Measurements from ENCODE around the gene WDFY3. TPM values are rescaled to one million over a fixed set of nuclear protein-coding genes. Genes with fewer than 3 reads are reported as not detected.

WDFY3 gene
- total RNA-seq, 1 experiment from 2014 or later: 39.9 TPM

GRCh38 chr4:84803116-84803515 is 163.4 kb downstream of the WDFY3 start:
- Histone ChIP-seq H3K79me2 (ENCODE audit: insufficient read depth, low read length) (no peaks in the 10 kb centered on the region), H3K4me3 (replicated peaks in 1 of 2; ENCODE audit: low read depth in 1 of 2, low read length in 2 of 2) (no peak overlapping the region), H3K36me3 (ENCODE audit: control insufficient read depth in 1 of 2, insufficient read depth in 2 of 2, low read length in 2 of 2) (peaks cover 0 to 6% of the 10 kb centered on the region in 2 experiments; a peak in 1 of 4 replicates), H3K4me1 (ENCODE audit: control insufficient read depth in 1 of 2, insufficient read depth in 2 of 2, low read length in 2 of 2) (no peaks in the 10 kb centered on the region), H3K9ac (ENCODE audit: low read length) (no peak overlapping the region), H3K9me2 (ENCODE audit: insufficient read depth) (no peaks in the 10 kb centered on the region), H2AFZ (ENCODE audit: low read depth, low read length, poor library complexity, severe bottlenecking) (no peak overlapping the region), H3K9me3 (ENCODE audit: control insufficient read depth in 1 of 2, insufficient read depth in 1 of 2, low read depth in 1 of 2, low read length in 2 of 2) (no peaks in the 10 kb centered on the region), H3K4me2 (ENCODE audit: low read length) (no peak overlapping the region), H4K20me1 (ENCODE audit: insufficient read depth) (no peaks in the 10 kb centered on the region), H3K27me3 (ENCODE audit: insufficient read depth, low read length) (no peaks in the 10 kb centered on the region), H3K27ac (ENCODE audit: low read depth, low read length) (no peak overlapping the region)
- ChIA-PET RAD21 (ENCODE audit: low non-redundant PET in 1 of 2, low total read pairs in 2 of 2, uncharacterized antibody in 2 of 2, unreplicated experiment in 2 of 2) (no interaction called here), CTCF (no interaction called here), POLR2A (no interaction called here)
- BruUV-seq (replicated peaks): no TSS peak
- intact Hi-C loops (cut with micrococcal nuclease): no loop called here
- no peak for TF ChIP-seq ELF1 (IDR thresholded peaks at IDR 0.05; ENCODE audit: borderline replicate concordance, low read depth)
- no peak for TF ChIP-seq EZH2 (IDR thresholded peaks at IDR 0.05)
- no peak for TF ChIP-seq POLR2A (IDR thresholded peaks at IDR 0.05; ENCODE audit: borderline replicate concordance, extremely low read depth, insufficient read depth, insufficient read length)
- TF ChIP-seq ATF3 (IDR thresholded peaks at IDR 0.05): no peak
- ATAC-seq (no peak), DNase-seq (ENCODE audit: low read depth, low spot score) (no peak)

- no TSS peak for BruUV-seq (replicated peaks)
- ChIA-PET POLR2A (no interaction called here), RAD21 (ENCODE audit: low non-redundant PET in 1 of 2, low total read pairs in 2 of 2, uncharacterized antibody in 2 of 2, unreplicated experiment in 2 of 2) (no interaction called here), CTCF (no interaction called here)
- intact Hi-C loops (cut with micrococcal nuclease): no loop called here
- peaks cover 0 to 6% of the 10 kb centered on the region in 2 experiments; a peak in 1 of 4 replicates for H3K36me3 ChIP-seq (ENCODE audit: control insufficient read depth in 1 of 2, insufficient read depth in 2 of 2, low read length in 2 of 2)
- H3K27me3 ChIP-seq (ENCODE audit: insufficient read depth, low read length): no peaks in the 10 kb centered on the region
- H3K4me2 ChIP-seq (ENCODE audit: low read length): no peak overlapping the region
- no peak for ATAC-seq
- DNase-seq (ENCODE audit: low read depth, low spot score): no peak
- H3K9me2 ChIP-seq (ENCODE audit: insufficient read depth): no peaks in the 10 kb centered on the region
- H3K27ac ChIP-seq (ENCODE audit: low read depth, low read length): no peak overlapping the region
- no peak overlapping the region for H3K9ac ChIP-seq (ENCODE audit: low read length)
- H2AFZ ChIP-seq (ENCODE audit: low read depth, low read length, poor library complexity, severe bottlenecking): no peak overlapping the region
- no peaks in the 10 kb centered on the region for H3K9me3 ChIP-seq (ENCODE audit: control insufficient read depth in 1 of 2, insufficient read depth in 1 of 2, low read depth in 1 of 2, low read length in 2 of 2)
- H3K79me2 ChIP-seq (ENCODE audit: insufficient read depth, low read length): no peaks in the 10 kb centered on the region
- H3K4me1 ChIP-seq (ENCODE audit: control insufficient read depth in 1 of 2, insufficient read depth in 2 of 2, low read length in 2 of 2): no peaks in the 10 kb centered on the region
- H3K4me3 ChIP-seq (replicated peaks in 1 of 2; ENCODE audit: low read depth in 1 of 2, low read length in 2 of 2): no peak overlapping the region
- H4K20me1 ChIP-seq (ENCODE audit: insufficient read depth): no peaks in the 10 kb centered on the region
- no peak for TF ChIP-seq EZH2 (IDR thresholded peaks at IDR 0.05)
- no peak for TF ChIP-seq FOSL1 (IDR thresholded peaks at IDR 0.05; ENCODE audit: low read depth)
- TF ChIP-seq RAD21 (IDR thresholded peaks at IDR 0.05; ENCODE audit: low read depth): no peak
- no peak for TF ChIP-seq YY1 (IDR thresholded peaks at IDR 0.05; ENCODE audit: extremely low read depth, insufficient replicate concordance, low read depth, low read length)
- TF ChIP-seq SP1 (IDR thresholded peaks at IDR 0.05; ENCODE audit: low read depth): no peak
- TF ChIP-seq EZH2phosphoT487 (IDR thresholded peaks at IDR 0.05; ENCODE audit: borderline replicate concordance): no peak
- TF ChIP-seq TCF7L2 (IDR thresholded peaks at IDR 0.05; ENCODE audit: borderline replicate concordance, extremely low read depth, insufficient read depth, insufficient read length): no peak
- no peak for TF ChIP-seq ATF3 (IDR thresholded peaks at IDR 0.05)
- no peak for TF ChIP-seq REST (IDR thresholded peaks at IDR 0.05; ENCODE audit: low read depth)
- no peak for TF ChIP-seq ZBTB33 (IDR thresholded peaks at IDR 0.05; ENCODE audit: extremely low read depth, insufficient replicate concordance, low read length)
- no peak for TF ChIP-seq ZNF274 (IDR thresholded peaks at IDR 0.05; ENCODE audit: low read depth, low read length)
- no peak for TF ChIP-seq POLR2AphosphoS5 (IDR thresholded peaks at IDR 0.05; ENCODE audit: low read depth, low read length)
- no peak for TF ChIP-seq SRF (IDR thresholded peaks at IDR 0.05; ENCODE audit: low read depth)
- no peak for TF ChIP-seq ELF1 (IDR thresholded peaks at IDR 0.05; ENCODE audit: borderline replicate concordance, low read depth)
Observed at GRCh38 chr4:84800256-84800655, 166.2 kb downstream of the WDFY3 start.

Measured in HCT116 (cell line).